Smooth muscle cell (in vitro differentiated cells): ENCODE results near the gene IQSEC1. TPM values are rescaled to one million over a fixed set of nuclear protein-coding genes. Genes with fewer than 3 reads are reported as not detected.

ENCODE experiments used
- DNase-seq: peaks from one replicate; lab custom pipeline; 2025; ENCODE audit not compliant: unreplicated experiment; lab: John Stamatoyannopoulos, UW
- H2AFZ ChIP-seq: fragments of 200-600 bp; sonication (generic); 2 replicates; pipeline ENCODE4 v1.6.0; 2016; ENCODE audit warnings: antibody characterized with exemption, low read depth, mild to moderate bottlenecking
- H3F3A ChIP-seq: fragments of 200-600 bp; sonication (generic); 2 replicates; pipeline ENCODE4 v1.6.0; 2017; ENCODE audit warnings: antibody characterized with exemption, low read depth
- H3K27ac ChIP-seq: fragments of 200-600 bp; sonication (generic); 2 replicates; pipeline ENCODE4 v1.5.1; 2016; ENCODE audit warnings: low read depth, mild to moderate bottlenecking
- H3K27me3 ChIP-seq: fragments of 200-600 bp; sonication (generic); 2 replicates; pipeline ENCODE4 v1.6.1; 2016; ENCODE audit warnings: low read depth, mild to moderate bottlenecking
- H3K36me3 ChIP-seq: fragments of 200-600 bp; sonication (generic); 2 replicates; pipeline ENCODE4 v1.5.1; 2016; ENCODE audit warnings: low read depth
- H3K4me1 ChIP-seq: fragments of 200-600 bp; sonication (generic); 2 replicates; pipeline ENCODE4 v1.5.1; 2016; ENCODE audit warnings: low read depth
- H3K4me2 ChIP-seq: fragments of 200-600 bp; sonication (generic); 2 replicates; pipeline ENCODE4 v1.6.0; 2016; ENCODE audit warnings: mild to moderate bottlenecking
- H3K4me3 ChIP-seq: fragments of 200-600 bp; sonication (generic); 2 replicates; pipeline ENCODE4 v1.5.1; 2016; ENCODE audit warnings: mild to moderate bottlenecking
- H3K79me2 ChIP-seq: fragments of 200-600 bp; sonication (generic); 2 replicates; pipeline ENCODE4 v1.6.0; 2016; ENCODE audit warnings: low read depth, mild to moderate bottlenecking
- H3K9ac ChIP-seq: fragments of 200-600 bp; sonication (generic); 2 replicates; pipeline ENCODE4 v1.6.0; 2016; ENCODE audit warnings: low read depth
- H3K9me3 ChIP-seq: fragments of 200-600 bp; sonication (generic); replicated peaks from 2 replicates; pipeline ENCODE4 v1.5.1; 2016; ENCODE audit warnings: low read depth
- H4K20me1 ChIP-seq: fragments of 200-600 bp; sonication (generic); 2 replicates; pipeline ENCODE4 v1.6.0; 2016; ENCODE audit warnings: low read depth
- CTCF ChIP-seq: fragments of 200-600 bp; sonication (generic); IDR thresholded peaks from 2 replicates; pipeline ENCODE4 v1.5.1; 2017; ENCODE audit warnings: borderline replicate concordance, mild to moderate bottlenecking, antibody characterized with exemption; ENCODE audit not compliant: insufficient read depth, poor library complexity, severe bottlenecking
- WGBS: methylation state at CpG from one replicate; pipeline ENCODE4 v1.1.7; 2016; ENCODE audit warnings: low lambda C conversion rate; 5-methylcytosine and 5-hydroxymethylcytosine counted together
- polyA plus RNA-seq: library from polyadenylated mRNA; unstranded; fragments of >200 nt; fragmentation: Nextera tagmentation; extraction: Ambion mirVana; gene quantifications from 2 replicates; pipeline ENCODE4 v1.2.1, GENCODE V29; 2016
- total RNA-seq: library from RNA; depleted of rRNA; stranded (reverse); fragments of >200 nt; gene quantifications from 2 replicates; pipeline ENCODE4 v1.2.3, GENCODE V29; 2014

The IQSEC1 gene
- total and polyA plus RNA-seq, 2 experiments from 2014 or later: 18.9 to 19.8 TPM

GRCh38 chr3:13104511-13104910 lies 31.3 kb upstream of the IQSEC1 start:
- H3K9me3 ChIP-seq: no peaks in the 10 kb centered on the region
- TF ChIP-seq CTCF: no peak
- H3K4me2 ChIP-seq: no peak overlapping the region
- no peak overlapping the region for H2AFZ ChIP-seq
- no peaks in the 10 kb centered on the region for H3K4me1 ChIP-seq
- H3K27ac ChIP-seq: no peak overlapping the region
- H3F3A ChIP-seq: no peaks in the 10 kb centered on the region
- H3K27me3 ChIP-seq: no peaks in the 10 kb centered on the region
- WGBS: 93% methylated on average over 12 of the region's 12 CpGs
- no peak overlapping the region for H3K4me3 ChIP-seq
- H3K79me2 ChIP-seq: no peaks in the 10 kb centered on the region
- H4K20me1 ChIP-seq: peaks cover 12% of the 10 kb centered on the region
- no peak overlapping the region for H3K9ac ChIP-seq
- DNase-seq: no peak
- H3K36me3 ChIP-seq: no peaks in the 10 kb centered on the region

GRCh38 chr3:13103416-13104058 lies 30.3 kb upstream of the IQSEC1 start:
- H3K4me3 ChIP-seq: no peak overlapping the region
- TF ChIP-seq CTCF: no peak
- H3K9me3 ChIP-seq: no peaks in the 10 kb centered on the region
- H3K9ac ChIP-seq: no peak overlapping the region
- no peaks in the 10 kb centered on the region for H3F3A ChIP-seq
- H3K79me2 ChIP-seq: no peaks in the 10 kb centered on the region
- no peaks in the 10 kb centered on the region for H3K36me3 ChIP-seq
- no peaks in the 10 kb centered on the region for H3K4me1 ChIP-seq
- no peak overlapping the region for H3K4me2 ChIP-seq
- H2AFZ ChIP-seq: no peak overlapping the region
- H3K27me3 ChIP-seq: no peaks in the 10 kb centered on the region
- H4K20me1 ChIP-seq: peaks cover 12% of the 10 kb centered on the region
- H3K27ac ChIP-seq: no peak overlapping the region
- 95% methylated on average over 13 of the region's 13 CpGs for WGBS
- no peak for DNase-seq

GRCh38 chr3:13102386-13103345 lies 29.4 kb upstream of the IQSEC1 start:
- no peaks in the 10 kb centered on the region for H3K79me2 ChIP-seq
- H3K9ac ChIP-seq: no peak overlapping the region
- no peaks in the 10 kb centered on the region for H3K9me3 ChIP-seq
- no peak overlapping the region for H3K27ac ChIP-seq
- peaks cover 12% of the 10 kb centered on the region for H4K20me1 ChIP-seq
- DNase-seq: no peak
- no peak overlapping the region for H2AFZ ChIP-seq
- no peaks in the 10 kb centered on the region for H3K27me3 ChIP-seq
- H3F3A ChIP-seq: no peaks in the 10 kb centered on the region
- H3K4me3 ChIP-seq: no peak overlapping the region
- TF ChIP-seq CTCF: no peak
- H3K4me1 ChIP-seq: no peaks in the 10 kb centered on the region
- no peaks in the 10 kb centered on the region for H3K36me3 ChIP-seq
- WGBS: 91% methylated on average over 21 of the region's 21 CpGs
- H3K4me2 ChIP-seq: no peak overlapping the region
